ENCODE data around the gene PNLIPRP1. TPM values are rescaled to one million over a fixed set of nuclear protein-coding genes. Genes with fewer than 3 reads are reported as not detected.

PNLIPRP1 gene
- total RNA-seq, 1 donor from 2014 or later, result not detected

DNA sequence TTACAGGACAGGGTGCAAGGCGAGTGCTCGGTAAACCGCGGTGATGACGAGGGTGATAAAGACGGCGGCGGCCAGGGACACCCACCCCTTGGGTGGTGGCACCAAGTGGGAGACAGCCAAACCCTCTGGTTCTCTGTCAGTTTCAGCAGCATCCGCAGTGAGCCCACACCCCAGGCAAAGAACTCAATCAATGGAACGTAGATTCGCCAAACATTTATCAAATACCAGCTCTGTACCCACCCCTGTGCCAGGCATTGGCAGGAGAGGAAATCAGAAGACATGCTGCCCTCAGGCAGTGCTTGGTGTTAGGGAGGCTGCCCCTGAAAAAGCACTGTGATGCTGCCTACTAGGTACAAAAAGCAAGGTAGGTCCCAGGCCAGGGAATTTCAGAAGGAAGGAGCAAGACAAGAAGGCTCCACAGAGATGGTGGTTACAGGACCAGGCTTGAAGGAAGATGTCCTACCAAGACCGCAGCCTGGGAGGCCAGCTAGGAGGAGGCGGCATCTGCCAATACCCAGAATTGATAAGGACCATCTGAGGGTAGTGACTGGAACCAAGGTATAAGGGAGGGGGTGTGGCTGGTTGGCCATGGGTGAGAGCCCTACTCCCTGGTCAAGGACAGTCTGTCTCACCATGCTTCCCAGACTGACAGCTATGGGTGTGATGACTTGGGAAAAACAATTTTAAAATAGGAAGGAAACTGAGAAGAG lies 19.8 kb downstream of the PNLIPRP1 start:
- no peak overlapping the region for H3K27ac Mint-ChIP-seq

DNA sequence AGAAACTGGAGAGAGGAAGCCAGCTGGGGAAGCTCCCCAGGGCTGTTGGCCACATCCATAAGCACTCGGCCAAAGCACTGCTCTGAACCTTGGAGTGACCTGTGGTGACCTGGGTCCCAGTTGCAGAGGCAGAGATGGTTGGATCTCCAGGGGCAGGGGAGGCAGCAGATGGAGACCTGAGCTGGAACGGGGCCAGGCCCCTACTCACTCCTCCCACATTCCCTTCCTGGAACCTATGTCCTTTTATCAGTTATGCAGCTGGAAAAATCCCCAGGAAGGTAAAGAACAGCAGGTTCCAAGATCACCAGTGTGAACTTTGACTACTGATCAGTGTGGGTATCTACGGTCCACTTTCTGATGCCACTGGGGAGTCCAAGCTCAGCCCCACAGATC lies 20.4 kb downstream of the PNLIPRP1 start:
- no peak for DNase-seq
- intact Hi-C loops (cut with micrococcal nuclease), result no loop called here
- Mint-ChIP-seq H3K9me3 (no peaks in the 10 kb centered on the region), H3K27me3 (peaks cover 7% of the 10 kb centered on the region), H3K4me1 (no peaks in the 10 kb centered on the region), H3K36me3 (ENCODE audit: low read depth) (no peaks in the 10 kb centered on the region), H3K27ac (no peak overlapping the region), H3K4me3 (no peak overlapping the region)

More for the DNA sequence above, 19.8 kb downstream of the PNLIPRP1 start:
- DNase-seq, result no peak
- Mint-ChIP-seq H3K4me1 (no peaks in the 10 kb centered on the region), H3K36me3 (ENCODE audit: low read depth) (no peaks in the 10 kb centered on the region), H3K9me3 (no peaks in the 10 kb centered on the region), H3K4me3 (no peak overlapping the region), H3K27me3 (peaks cover 7% of the 10 kb centered on the region)
- intact Hi-C loops (cut with micrococcal nuclease), result no loop called here

DNA sequence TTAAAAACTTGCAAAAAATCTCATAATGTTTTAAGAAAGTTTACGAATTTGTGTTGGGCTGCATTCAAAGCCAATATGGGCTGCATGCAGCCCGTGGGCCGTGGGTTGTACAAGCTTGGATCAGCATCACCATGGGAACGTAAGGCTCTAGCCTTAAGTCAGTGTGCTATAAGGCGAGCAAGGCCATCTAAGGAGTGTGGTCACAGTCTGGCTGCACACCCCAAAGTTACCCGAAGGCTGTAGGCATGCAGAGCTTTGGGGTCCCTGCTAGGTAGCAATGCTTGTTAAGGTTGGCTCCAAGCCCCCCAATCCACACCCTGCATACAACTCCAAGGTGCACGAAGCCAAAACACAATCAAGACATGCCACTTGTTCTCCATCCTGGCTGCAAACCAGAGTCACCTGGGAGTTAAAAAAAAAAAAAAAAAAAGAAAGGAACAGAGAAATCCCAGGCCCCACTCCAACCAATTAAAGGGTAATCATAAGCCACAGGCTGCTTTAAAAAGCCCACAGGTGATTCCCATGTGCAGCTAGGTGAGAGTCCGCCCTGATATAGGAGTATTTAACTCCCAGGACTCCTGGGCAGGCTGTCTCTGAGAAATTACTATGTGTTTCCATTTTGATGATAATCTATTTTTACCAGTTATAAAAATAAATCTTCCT lies 21.5 kb downstream of the PNLIPRP1 start:
- Mint-ChIP-seq H3K27me3 (peaks cover 4% of the 10 kb centered on the region), H3K9me3 (no peaks in the 10 kb centered on the region), H3K36me3 (ENCODE audit: low read depth) (no peaks in the 10 kb centered on the region), H3K4me1 (no peaks in the 10 kb centered on the region), H3K4me3 (no peak overlapping the region), H3K27ac (no peak overlapping the region)
- intact Hi-C loops (cut with micrococcal nuclease), result no loop called here
- no peak for DNase-seq

DNA sequence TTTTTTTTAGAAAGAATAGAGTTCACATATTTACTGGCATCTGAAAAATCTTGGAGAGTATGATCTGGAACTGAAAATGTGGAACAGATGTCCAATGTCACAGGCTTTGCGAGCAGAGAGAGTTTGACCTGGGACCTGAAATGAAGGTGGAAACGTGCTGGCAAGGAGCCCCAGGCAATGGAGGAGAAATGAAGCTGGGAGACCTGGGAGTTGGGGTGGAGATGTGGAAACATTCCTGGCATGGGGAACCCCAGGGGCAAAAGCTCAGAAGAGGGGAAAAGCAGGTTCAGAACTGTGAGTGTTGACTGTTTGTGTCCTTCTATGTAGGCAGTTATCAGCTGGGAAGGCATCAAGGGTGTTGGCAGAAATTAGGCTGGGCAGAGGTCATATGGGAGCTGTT lies 22.7 kb downstream of the PNLIPRP1 start:
- DNase-seq, result no peak
- intact Hi-C loops (cut with micrococcal nuclease), result no loop called here
- H3K27me3 Mint-ChIP-seq, result peaks cover 3% of the 10 kb centered on the region
- no peaks in the 10 kb centered on the region for H3K4me1 Mint-ChIP-seq
- no peaks in the 10 kb centered on the region for H3K36me3 Mint-ChIP-seq (ENCODE audit: low read depth)
- H3K4me3 Mint-ChIP-seq, result no peak overlapping the region
- H3K27ac Mint-ChIP-seq, result no peak overlapping the region
- H3K9me3 Mint-ChIP-seq, result no peaks in the 10 kb centered on the region

DNA sequence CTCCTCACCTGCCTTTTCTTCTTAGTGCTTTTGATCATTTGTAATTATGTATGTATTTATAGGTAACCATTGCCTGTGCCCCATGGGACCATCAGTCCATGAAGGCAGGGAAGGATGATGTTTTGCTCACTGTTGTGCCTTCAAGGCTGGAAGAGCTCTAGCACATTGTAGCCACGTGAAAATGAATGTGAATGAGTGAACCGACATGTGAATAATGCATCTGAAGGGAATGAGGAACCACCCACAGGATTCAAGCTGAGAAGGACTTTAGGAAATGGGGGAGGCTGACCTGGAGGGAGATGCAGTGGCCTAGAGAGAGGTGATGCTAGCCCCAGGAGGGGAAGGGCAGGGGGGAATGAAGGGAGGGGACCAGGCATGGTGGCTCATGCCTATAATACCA lies 24.0 kb downstream of the PNLIPRP1 start:
- Mint-ChIP-seq H3K4me3 (no peak overlapping the region), H3K9me3 (no peaks in the 10 kb centered on the region), H3K36me3 (ENCODE audit: low read depth) (no peaks in the 10 kb centered on the region), H3K27ac (no peak overlapping the region), H3K4me1 (no peaks in the 10 kb centered on the region), H3K27me3 (no peaks in the 10 kb centered on the region)
- intact Hi-C loops (cut with micrococcal nuclease), result no loop called here
- DNase-seq, result no peak

DNA sequence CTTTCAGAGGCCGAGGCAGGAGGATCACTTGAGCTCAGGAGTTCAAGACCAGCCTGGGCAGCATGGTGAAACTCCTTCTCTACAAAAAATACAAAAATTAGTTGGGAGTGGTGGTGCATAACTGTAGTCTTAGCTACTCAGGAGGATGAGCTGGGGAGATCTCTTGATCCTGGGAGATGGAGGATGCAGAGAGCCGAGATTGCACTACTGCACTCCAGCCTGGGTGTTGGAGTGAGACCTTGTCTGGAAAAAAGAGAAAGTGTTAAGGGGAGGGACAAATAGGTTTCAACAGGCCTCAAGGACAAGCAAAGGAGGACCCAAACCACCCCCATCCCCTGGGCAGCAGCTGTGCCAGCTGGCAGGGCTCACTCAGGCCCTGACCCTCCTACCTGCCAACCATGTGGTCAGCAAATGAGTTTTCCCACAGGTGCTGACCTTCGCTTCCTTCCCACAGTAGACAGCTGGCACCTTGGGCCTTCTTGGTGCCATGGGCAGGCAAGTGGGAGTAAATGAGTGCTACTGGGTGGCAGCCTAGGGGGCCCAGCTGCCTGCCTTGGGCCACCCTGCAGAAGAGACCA lies 24.5 kb downstream of the PNLIPRP1 start:
- Mint-ChIP-seq H3K36me3 (ENCODE audit: low read depth) (no peaks in the 10 kb centered on the region), H3K27me3 (no peaks in the 10 kb centered on the region), H3K27ac (no peak overlapping the region), H3K4me3 (no peak overlapping the region), H3K9me3 (no peaks in the 10 kb centered on the region), H3K4me1 (no peaks in the 10 kb centered on the region)
- intact Hi-C loops (cut with micrococcal nuclease), result no loop called here
- DNase-seq, result no peak

DNA sequence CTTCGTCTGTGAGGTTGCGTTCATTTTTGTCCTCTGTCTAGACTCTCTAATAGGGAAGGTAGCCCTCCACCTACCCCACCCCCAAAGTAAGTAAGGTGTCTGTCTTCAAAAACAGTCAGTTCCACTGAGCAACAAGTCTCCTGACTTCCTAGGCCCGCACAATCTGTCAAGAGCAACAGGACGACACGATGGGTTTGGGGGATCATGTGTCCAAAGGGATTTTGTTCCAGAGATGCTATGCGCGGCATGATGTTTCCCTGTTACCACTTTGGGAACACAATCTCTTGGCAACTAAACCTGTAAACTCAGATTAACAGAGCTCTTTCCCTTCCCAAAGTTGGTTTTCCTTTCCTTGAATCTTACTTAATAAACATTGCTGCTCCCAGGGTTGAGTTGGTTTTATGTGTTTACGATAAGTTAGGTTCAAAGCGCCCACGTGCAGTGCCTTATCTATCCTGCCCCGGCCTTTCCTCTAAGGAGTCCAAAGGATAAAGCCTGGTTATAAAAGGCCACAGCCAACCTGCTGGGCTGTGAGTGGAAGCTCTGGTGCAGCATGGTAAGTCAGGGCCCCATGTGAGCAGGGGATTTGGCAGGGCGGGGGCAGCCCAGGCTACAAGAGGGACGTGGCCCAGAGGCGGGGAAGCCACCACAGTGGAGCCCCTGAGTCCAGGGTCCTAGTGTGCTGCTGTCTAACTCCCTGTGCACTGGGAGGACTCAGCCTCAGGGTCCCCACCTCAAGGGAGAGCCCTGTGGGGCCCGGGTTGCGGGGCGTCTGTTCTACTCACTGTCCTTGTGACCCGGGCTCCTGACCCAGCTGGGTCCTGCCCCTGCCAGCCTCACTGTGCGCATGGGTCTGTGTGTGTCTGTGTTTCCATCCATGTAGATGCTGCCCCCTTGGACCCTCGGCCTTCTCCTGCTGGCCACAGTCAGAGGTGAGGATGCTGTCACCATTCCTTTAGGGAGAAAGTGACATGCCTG lies 30.0 kb downstream of the PNLIPRP1 start, which contains the start of gene PNLIPRP2:
Gene PNLIPRP2, plus strand, starts transcription at position 531 of the 978 bp plus-strand sequence.
- no peaks in the 10 kb centered on the region for H3K36me3 Mint-ChIP-seq (ENCODE audit: low read depth)
- H3K9me3 Mint-ChIP-seq, result no peaks in the 10 kb centered on the region
- no peaks in the 10 kb centered on the region for H3K4me1 Mint-ChIP-seq
- H3K27ac Mint-ChIP-seq, result no peak within 1 kb of the TSS
- no peak within 1 kb of the TSS for H3K4me3 Mint-ChIP-seq
- intact Hi-C loops (cut with micrococcal nuclease), result no loop called here
- no peak for DNase-seq
- H3K27me3 Mint-ChIP-seq, result no peaks in the 10 kb centered on the region

DNA sequence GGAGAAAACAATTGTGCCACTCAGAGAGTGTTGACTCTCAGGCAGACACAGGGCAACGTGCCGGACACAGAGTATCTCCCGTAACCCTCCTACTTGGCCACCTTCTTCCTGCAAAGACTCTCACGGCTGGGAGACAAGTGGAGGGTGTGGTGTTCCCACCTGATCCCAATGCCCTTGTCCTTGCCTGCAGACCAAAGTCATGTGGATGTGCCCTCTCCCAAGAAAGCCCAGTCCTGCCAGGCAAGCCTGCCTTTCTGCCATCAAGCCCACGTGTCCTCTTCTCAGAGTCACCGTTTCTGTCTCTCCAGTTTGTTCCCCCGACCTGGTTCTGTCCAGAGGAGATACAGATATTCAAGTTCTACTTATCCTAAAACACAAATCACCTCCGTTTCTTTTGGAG lies 30.7 kb downstream of the PNLIPRP1 start:
- Mint-ChIP-seq H3K36me3 (ENCODE audit: low read depth) (no peaks in the 10 kb centered on the region), H3K4me1 (no peaks in the 10 kb centered on the region), H3K27ac (no peak overlapping the region), H3K4me3 (no peak overlapping the region), H3K27me3 (peaks cover under 1% of the 10 kb centered on the region), H3K9me3 (no peaks in the 10 kb centered on the region)
- no peak for DNase-seq
- intact Hi-C loops (cut with micrococcal nuclease), result no loop called here

DNA sequence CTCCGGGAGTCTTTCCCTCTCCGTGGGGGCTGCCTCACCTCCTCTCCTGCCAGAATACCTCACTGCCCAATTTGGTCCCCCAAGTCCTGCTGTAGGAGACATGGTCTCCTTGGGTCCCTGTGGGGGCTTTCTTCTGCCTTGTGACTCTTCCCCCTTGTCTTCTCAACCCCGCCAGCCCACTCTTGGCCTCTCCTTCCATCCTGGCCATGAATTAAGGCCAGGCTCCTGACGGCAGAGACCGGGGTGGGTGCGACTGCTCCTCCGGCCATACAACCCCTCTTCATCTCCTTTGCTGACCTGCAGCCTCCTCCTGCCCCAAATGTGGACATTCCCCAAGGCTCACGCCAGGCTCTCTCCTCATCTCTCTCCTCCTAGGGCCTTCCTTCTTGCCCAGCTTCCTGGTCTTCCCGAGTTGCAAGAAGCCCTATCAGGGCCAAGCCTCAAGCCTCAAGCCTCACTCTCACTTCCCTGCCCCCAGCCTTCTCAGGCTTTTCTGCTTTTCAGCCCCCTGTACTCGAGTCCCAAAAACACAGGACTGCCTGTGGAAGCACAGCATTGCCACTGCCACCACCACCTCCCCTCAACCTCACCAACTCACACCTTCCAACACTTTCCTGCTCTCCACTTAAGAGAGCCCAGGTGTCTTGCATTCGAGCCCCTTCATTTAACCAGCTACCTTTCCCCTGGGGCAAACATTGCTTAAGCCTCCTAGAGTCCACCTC lies 31.3 kb downstream of the PNLIPRP1 start:
- no peaks in the 10 kb centered on the region for H3K4me1 Mint-ChIP-seq
- no peak overlapping the region for H3K27ac Mint-ChIP-seq
- H3K27me3 Mint-ChIP-seq, result peaks cover 4% of the 10 kb centered on the region
- DNase-seq, result no peak
- H3K36me3 Mint-ChIP-seq (ENCODE audit: low read depth), result no peaks in the 10 kb centered on the region
- no peak overlapping the region for H3K4me3 Mint-ChIP-seq
- intact Hi-C loops (cut with micrococcal nuclease), result no loop called here
- H3K9me3 Mint-ChIP-seq, result no peaks in the 10 kb centered on the region

DNA sequence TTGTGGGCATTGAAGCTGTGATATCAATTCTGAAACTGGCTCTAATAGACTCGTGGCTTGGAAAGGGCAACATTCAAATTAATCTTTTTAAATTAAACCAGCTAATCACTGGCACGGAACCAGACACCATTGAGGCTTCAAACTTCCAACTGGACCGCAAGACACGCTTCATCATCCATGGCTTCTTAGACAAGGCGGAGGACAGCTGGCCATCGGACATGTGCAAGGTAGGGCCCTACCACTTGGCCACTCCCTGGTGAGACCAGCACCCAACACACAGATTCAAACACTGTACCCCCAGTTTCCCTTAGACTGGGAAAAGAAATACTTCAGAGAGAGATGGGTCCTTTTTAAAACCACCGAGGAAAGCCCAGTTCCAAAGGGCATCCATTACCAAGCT lies 35.1 kb downstream of the PNLIPRP1 start:
- intact Hi-C loops (cut with micrococcal nuclease), result no loop called here
- H3K4me3 Mint-ChIP-seq, result no peak overlapping the region
- H3K36me3 Mint-ChIP-seq (ENCODE audit: low read depth), result no peaks in the 10 kb centered on the region

DNA sequence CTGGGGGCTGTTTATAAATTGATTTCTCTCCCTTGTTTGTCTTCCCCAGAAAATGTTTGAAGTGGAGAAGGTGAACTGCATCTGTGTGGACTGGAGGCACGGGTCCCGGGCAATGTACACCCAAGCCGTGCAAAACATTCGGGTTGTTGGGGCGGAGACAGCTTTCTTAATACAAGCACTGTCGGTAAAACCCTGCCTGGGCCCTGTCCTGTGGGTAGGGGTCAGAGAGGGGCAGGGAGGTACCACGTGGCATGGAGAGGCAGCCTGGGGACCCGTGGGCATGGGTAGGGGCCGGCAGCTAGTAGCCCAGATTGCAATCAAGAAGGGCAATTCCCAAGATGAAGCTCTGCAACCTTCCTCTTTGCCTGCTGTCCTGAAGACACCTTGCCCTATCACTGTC lies 36.1 kb downstream of the PNLIPRP1 start:
- no peak for DNase-seq
- Mint-ChIP-seq H3K27ac (no peak overlapping the region), H3K4me3 (no peak overlapping the region), H3K9me3 (no peaks in the 10 kb centered on the region), H3K36me3 (ENCODE audit: low read depth) (no peaks in the 10 kb centered on the region), H3K4me1 (no peaks in the 10 kb centered on the region), H3K27me3 (peaks cover 12% of the 10 kb centered on the region)
- intact Hi-C loops (cut with micrococcal nuclease), result no loop called here

More for the DNA sequence above, 35.1 kb downstream of the PNLIPRP1 start:
- Mint-ChIP-seq H3K27me3 (peaks cover 12% of the 10 kb centered on the region), H3K27ac (no peak overlapping the region), H3K9me3 (no peaks in the 10 kb centered on the region), H3K4me1 (no peaks in the 10 kb centered on the region)
- no peak for DNase-seq

DNA sequence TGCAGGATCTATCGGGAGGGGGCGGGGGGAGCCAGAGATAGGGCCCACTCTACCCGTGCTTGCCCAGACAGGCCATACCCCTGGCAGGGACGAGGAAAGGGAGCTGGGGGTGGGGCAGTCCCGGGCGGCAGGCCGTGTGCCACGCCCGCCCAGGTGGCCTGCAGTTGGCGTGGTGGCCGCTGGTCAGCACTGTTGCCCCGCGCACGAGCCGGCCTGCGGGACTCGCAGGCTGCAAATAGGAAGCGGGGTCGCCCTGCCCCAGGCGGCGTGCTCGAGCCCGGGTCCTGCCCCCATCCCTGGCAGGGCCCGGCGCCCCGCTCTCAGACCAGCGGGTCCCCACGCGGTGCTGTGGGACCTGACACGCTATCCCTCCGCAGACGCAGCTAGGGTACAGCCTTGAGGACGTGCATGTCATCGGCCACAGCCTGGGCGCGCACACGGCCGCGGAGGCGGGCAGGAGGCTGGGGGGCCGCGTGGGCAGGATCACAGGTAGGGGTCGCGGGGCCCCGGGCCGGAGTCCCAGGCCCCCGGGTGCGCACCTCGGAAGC lies 36.7 kb downstream of the PNLIPRP1 start:
- no peaks in the 10 kb centered on the region for H3K9me3 Mint-ChIP-seq
- no peaks in the 10 kb centered on the region for H3K4me1 Mint-ChIP-seq
- peaks cover 12% of the 10 kb centered on the region for H3K27me3 Mint-ChIP-seq
- H3K36me3 Mint-ChIP-seq (ENCODE audit: low read depth), result no peaks in the 10 kb centered on the region
- no peak overlapping the region for H3K4me3 Mint-ChIP-seq
- intact Hi-C loops (cut with micrococcal nuclease), result no loop called here
- DNase-seq, result no peak
- H3K27ac Mint-ChIP-seq, result no peak overlapping the region

DNA sequence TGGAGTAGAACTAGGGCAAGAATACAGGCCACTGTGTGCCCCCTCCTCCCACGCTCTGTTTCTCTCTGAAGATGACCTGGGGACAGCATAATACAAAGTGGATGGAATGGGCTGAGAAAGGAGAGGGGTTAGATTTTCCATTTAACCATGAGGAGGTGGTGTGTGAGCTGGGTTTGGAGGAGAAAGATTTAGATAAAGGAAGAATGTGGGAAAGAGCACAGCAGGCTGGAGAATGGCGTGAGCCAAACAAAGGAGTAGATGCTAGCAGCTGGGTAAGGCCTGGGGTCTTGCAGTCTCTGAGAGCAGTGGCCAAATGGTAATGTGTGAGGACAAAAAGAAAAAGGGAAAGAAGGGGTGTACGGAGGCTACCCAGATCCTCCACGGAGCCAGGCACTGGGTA lies 38.6 kb downstream of the PNLIPRP1 start:
- Mint-ChIP-seq H3K27me3 (peaks cover 12% of the 10 kb centered on the region), H3K9me3 (no peaks in the 10 kb centered on the region), H3K27ac (no peak overlapping the region), H3K36me3 (ENCODE audit: low read depth) (no peaks in the 10 kb centered on the region), H3K4me1 (no peaks in the 10 kb centered on the region), H3K4me3 (no peak overlapping the region)
- intact Hi-C loops (cut with micrococcal nuclease), result no loop called here
- DNase-seq, result no peak
